ENCODE data around the gene RAVER2.
"Not testable (repeated sequence)": the region's sequence is repeated elsewhere in the genome, so short reads cannot be mapped to it uniquely, and the experiment has no call there.

Gene RAVER2, protein sequence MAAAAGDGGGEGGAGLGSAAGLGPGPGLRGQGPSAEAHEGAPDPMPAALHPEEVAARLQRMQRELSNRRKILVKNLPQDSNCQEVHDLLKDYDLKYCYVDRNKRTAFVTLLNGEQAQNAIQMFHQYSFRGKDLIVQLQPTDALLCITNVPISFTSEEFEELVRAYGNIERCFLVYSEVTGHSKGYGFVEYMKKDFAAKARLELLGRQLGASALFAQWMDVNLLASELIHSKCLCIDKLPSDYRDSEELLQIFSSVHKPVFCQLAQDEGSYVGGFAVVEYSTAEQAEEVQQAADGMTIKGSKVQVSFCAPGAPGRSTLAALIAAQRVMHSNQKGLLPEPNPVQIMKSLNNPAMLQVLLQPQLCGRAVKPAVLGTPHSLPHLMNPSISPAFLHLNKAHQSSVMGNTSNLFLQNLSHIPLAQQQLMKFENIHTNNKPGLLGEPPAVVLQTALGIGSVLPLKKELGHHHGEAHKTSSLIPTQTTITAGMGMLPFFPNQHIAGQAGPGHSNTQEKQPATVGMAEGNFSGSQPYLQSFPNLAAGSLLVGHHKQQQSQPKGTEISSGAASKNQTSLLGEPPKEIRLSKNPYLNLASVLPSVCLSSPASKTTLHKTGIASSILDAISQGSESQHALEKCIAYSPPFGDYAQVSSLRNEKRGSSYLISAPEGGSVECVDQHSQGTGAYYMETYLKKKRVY

DNA sequence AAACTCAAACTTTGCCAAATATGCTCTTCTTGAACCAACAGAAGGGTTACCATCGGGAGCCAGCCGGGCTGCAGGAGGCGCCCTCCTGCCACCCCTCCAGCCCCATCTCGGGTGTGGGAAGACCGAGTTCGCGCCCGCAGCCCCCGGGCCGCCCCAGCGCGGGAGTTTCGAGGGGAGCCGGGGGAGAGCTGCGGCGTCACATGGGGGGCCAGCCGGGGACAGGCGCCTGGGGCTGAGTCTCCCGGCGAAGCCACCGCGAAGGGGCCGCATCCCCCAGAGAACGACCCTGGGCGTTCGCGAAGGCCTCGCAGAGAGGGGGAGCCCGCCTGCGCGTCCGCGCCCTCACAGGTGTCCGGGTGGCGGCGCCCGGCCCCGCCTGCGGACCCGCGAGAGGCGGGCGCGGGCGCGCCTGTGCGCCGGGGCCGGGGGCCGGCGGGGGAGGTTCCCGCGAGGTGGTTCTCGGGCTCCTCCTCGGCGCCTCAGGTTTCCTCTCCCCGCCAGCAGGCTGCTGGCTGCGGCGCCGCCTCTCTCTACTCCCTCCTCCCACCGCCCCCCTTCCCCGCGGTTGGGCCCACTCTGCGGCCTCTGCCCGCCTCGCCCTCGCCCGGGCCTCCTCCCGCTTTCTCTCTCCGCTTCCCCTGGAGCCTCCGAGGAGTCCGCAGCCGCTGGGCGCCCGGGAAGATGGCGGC, at the start of gene RAVER2:
Gene RAVER2, plus strand, starts transcription at position 584 of the 689 bp plus-strand sequence. Its CDS starts 98 bp downstream, at position 682.
- no peak for DNase-seq (ENCODE audit: low read depth)

DNA sequence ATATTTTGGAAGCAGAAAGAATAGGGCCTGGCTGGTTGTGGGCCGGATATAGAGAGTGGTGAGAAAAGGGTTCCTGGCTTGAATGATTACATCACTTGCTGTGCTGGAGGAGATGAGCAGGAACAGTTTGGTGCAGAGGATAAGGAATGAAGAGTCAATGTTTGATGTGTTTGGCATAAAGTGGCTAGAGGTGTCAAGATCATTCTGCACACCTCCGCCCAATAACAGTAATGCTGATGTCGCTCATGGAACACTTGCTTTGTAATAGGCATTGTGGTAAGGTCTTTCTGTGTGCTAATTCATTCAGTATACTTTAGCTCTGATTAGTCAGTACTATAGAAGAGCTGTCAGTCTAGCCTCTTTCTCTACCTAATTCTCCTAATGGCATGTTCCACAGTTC, 48.0 kb upstream of the RAVER2 start:
- no peak for DNase-seq (ENCODE audit: low read depth)

DNA sequence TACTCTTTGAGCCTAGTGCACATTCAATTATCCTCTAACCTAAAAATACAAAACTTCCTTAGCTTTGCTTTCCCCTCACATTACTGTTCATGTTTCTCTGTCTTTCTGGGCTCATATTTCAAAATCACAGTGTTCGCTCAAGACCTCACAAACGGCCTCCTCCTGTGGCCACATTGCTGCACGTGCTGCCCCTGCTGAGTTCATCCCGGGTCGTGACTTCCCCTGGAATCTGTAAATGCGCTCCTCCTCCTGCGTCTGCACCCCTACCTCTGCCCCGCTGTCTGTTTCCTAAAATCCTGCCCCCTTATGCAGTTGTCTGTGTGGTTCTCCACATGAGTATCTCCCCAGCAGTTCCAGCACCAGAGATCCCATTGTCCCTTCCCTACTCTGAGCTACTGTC, 45.5 kb upstream of the RAVER2 start:
- DNase-seq (ENCODE audit: low read depth) = no peak

DNA sequence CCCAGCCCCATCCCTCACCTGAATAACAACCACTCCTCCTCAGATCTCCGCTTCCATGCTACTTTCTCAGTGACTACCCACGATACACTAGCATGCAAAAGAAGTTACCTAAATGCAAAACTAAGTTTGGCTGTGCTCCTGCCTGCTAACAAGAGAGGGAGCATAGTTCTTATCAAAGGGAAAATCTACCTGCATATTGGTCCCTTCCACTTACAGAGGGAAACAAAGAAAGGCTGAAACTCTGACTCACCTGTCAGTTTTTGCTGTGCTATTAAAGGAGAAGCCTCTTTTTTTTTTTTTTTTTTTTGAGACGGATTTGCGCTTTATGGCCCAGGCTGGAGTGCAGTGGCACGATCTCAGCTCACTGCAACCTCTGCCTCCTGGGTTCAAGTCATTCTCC, 43.8 kb upstream of the RAVER2 start:
- DNase-seq (ENCODE audit: low read depth) = no peak

DNA sequence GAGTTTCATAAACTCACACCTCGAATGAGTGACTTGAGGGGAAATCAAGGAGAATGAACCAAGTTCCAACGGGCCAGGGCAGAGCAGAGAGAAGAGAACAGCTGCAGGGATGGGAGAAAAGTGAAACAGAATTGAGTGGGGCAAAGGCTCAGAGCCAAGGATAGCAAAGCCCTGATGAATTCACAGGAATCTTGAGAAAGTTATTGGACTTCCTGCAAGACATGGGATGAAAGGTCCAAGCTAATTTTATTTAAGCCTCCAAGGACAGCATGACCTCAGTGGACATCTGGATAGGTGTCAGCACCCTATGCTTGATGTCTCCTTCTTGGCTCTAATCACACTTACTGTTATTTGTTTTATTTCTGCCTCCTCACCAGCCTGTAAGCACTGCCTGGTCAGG, 43.0 kb upstream of the RAVER2 start:
- DNase-seq (ENCODE audit: low read depth) = no peak

DNA sequence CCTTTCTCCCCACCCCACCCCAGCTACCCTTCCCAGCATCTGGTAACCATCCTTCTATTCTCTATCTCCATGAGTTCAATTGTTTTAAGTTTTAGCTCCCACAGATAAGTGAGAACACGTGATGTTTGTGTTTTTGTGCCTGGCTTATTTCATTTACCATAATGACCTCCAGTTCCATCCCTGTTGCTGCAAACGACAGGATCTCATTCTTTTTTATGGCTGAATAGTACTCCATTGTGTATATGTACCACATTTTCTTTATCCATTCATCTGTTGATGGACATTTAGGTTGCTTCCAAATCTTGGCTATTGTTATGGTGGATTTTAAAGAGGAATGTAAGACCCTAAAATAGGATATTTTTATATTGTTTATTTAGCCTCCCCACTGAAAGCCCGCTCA, 42.2 kb upstream of the RAVER2 start:
- not testable (repeated sequence) for DNase-seq (ENCODE audit: low read depth)

DNA sequence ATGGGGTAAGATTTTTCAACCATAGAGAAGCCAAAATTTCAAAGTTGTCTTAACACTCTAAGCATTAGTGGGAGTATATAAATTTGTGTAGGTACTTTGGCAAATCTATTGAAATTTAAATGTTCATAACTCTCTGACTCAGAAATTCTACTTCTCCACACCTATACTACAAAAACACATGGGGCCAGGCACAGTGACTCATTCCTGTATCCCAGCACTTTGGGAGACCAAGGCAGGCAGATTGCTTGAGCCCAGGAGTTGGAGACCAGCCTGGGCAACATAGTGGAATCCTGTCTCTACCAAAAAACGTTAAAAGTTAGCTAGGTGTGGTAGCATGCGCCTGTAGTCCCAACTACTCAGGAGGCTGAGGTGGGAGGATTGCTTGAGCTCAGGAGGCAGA, 41.3 kb upstream of the RAVER2 start:
- DNase-seq (ENCODE audit: low read depth) = no peak

DNA sequence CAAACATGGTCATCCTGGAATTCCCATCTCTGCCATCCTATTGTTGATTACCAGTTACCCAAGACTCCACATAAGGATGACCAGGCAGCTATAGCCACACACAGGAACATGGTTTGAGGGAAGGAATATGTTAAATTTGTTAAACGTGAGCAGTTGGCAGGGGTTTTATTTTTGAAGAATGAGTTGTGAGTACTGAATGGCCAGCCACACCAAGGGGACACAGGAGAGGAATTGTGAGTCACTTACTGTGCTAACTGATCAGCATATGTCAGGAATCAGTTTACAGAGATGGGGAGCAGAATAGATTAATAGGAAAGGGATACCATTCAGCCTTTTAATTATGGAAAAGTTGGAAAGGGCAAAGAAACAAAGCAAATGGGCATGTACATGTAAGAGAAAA, 39.3 kb upstream of the RAVER2 start:
- no peak for DNase-seq (ENCODE audit: low read depth)

DNA sequence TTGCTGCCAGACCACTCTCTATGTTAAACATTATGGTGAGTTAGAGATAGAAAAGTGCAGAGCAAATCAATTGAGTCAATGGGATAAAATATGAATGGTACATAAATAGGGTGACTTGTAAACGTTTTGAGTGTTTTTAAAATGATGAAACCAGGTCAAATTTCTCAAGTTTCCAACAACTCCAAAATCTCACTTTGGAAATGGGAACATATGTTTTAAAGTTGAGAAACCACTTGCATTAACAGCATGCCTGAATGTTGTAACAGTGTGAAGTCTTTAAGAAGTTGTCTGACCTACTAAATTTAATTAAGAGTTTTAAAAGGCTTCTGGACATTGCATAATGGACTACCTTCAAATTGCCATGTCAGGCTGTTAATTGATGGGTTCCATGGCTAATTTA, 33.6 kb upstream of the RAVER2 start:
- DNase-seq (ENCODE audit: low read depth) = no peak

DNA sequence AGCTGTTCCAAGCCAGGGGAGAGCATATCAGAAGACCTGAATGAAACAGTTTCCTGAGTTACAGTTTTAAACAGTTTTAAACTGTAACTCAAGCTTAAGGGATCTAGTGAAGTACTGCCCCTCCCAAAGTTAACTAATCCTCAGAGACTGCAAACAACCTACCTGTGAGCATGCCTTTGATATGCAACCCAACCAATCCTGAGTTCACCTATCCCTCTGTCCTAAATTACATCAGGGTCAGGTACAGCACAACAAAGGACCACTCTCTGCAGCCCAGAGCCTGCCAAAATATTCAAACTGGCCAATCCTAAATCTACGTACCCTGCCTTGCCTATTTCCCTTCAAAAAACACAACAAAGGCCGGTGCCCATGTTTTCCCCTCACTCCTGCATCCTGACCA, 32.8 kb upstream of the RAVER2 start:
- DNase-seq (ENCODE audit: low read depth) = no peak

DNA sequence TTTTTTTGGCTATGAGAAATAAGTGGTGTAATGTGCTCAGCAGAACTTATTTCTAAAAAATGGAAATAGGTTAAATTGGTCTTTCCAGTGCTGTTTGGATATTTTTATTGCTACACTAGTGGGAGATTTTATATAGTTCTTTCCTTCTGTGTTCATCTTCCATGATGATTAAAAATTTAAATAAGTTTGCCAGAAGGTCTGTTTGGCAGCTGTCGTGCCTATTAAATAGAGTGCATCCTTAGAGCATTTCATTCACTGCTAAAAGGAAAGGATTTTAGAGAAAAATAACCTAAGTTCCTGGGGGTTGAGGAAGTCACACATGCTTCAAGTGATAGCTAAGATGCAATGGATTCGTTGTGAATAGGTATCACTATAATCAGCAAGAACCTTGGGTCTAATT, 29.7 kb upstream of the RAVER2 start:
- no peak for DNase-seq (ENCODE audit: low read depth)

DNA sequence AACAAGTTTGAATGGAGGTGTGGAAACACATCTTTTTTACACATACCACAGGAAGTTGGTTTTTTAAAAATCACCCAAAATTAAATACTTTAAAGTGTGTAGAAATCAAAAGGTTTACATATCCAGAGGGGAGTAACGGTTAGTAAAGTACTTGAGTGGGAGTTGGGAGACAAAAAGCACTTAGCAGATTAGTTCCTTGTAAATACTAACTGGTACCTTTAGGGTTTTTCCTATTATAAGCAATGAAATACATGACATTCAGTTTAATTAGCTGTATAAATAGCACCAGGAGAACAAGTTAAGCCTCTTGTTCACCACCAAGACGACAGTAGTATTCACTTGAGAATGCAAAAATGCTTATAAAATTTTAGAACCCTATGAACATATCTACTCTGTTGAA, 23.7 kb upstream of the RAVER2 start:
- DNase-seq (ENCODE audit: low read depth) = no peak

DNA sequence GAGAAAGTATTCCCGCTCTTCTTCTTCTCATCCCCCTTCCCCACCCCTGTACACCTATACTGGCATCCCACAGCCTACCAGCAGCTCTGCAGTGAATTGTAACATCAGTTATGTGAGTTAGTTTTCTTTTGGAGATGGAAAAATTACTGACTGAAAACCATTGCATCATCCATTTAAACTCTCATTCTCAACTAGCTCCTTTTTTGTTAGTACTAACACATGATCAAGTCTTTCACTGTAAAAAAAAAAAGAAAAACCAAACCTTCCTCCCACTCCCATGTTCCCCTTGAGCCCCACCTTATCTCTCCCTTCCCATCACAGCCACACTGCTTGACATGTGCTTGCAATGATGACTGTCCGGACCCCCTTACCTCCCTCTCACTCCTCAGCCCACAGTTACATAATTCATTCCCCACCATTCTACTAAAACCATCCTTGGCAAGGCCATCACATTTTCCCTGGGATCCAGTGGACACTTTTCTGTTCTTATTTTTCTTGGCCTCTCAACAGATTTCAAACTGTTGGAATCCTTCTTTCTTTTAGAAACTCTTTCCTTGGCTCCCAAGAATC, 23.2 kb upstream of the RAVER2 start:
- no peak for DNase-seq (ENCODE audit: low read depth)

DNA sequence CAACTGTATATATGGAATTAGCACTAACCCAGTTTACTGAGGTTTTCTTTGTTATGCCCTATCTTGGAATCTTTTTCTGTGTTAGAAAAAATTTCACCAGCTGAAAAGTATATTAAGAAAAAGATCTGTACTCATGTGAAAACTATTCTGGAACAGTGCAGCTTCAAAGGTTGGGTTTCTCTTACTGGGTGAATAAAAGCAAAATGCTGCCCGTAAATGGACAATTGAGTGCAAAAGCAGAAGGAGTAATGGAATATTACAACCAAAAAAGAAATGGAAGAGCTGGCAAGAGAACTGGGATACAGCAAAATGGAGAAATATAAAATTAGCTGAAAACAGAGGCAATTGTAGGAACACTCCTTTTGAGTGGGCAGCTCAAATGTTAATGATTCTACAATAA, 17.0 kb upstream of the RAVER2 start:
- DNase-seq (ENCODE audit: low read depth) = no peak

DNA sequence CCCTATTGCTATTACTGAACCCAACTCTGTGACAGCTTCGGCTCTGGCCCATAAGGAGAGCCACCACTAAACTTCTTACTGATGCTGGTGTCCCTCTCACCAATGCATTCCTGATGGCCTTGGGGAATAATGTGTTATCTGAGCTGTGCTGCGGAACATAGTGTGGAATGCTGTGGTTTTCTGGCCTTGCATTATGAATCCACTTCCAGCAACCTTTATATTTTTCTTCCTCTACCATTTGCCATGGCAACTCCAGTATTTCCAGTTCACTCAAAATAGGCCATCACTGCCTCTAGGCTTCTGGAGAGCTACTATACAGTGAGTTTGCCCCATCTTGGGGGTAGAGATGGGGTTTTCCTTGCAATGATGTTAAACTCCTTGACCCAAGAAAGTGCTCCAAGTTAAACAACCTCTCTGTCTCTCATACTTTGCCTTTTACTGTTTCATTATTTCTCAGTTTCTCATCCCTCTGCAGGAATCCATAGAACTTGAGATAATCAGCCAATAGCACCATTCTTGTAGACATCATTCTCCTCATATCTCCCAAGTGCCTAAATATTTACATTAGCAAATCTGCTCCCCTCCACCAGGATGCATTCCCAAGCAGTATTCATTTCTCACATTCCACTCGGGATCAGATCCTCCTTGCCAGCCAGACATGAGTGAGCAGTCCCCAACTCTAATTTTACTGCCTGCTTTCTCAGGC, 11.1 kb upstream of the RAVER2 start:
- DNase-seq (ENCODE audit: low read depth) = peak; percentile 67

DNA sequence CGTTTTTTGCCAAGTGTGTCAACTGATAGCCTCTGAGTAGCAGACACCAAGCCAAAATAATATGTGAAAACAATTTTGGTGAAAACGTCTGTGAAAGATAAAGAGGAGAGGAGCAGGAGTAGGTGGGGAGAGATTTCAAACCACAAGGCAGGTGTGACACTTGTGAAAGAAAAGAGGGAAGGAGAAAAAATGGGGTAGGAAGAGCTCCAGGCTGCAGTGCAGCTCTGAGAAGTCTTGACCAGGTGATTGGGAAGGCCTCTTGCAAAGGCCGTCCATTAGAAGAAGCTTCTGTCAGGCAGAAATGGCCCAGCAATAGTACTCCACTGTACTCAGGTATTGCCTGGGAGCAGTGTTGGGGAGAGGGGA, 10.6 kb upstream of the RAVER2 start:
- no peak for DNase-seq (ENCODE audit: low read depth)

DNA sequence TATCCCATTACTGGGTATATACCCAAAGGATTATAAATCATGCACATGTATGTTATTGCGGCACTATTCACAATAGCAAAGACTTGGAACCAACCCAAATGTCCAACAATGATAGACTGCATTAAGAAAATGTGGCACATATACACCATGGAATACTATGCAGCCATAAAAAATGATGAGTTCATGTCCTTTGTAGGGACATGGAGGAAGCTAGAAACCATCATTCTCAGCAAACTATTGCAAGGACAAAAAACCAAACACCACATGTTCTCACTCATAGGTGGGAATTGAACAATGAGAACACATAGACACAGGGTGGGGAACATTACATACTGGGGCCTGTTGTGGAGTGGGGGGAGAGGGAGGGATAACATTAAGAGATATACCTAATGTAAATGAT, 4.2 kb upstream of the RAVER2 start:
- DNase-seq (ENCODE audit: low read depth) = not testable (repeated sequence)

DNA sequence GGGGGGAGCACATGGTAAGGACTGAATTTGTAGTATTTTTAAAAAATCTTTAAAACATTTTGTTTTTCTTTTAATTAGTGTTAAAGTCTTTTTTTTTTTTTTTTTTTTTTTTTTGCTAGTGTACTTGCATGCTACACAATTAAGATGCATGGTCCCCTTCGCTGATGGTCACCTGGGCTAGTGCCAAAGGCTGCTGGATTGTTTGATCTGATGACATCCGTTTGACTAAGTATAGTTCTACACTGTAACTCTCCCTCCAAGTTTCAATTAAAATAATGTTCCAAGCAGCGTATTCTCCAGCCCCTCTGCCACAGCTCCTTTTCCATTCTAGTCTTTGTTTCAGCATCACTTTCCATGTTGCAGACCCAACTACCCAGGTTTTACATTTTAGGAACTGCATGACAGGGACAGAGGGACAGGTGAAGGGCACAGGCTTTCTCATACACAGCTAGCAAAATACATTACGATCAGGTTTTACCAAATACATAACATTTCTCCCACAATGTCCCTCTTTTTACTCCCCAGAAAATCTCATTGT, 852 bp upstream of the RAVER2 start:
- DNase-seq (ENCODE audit: low read depth) = no peak

DNA sequence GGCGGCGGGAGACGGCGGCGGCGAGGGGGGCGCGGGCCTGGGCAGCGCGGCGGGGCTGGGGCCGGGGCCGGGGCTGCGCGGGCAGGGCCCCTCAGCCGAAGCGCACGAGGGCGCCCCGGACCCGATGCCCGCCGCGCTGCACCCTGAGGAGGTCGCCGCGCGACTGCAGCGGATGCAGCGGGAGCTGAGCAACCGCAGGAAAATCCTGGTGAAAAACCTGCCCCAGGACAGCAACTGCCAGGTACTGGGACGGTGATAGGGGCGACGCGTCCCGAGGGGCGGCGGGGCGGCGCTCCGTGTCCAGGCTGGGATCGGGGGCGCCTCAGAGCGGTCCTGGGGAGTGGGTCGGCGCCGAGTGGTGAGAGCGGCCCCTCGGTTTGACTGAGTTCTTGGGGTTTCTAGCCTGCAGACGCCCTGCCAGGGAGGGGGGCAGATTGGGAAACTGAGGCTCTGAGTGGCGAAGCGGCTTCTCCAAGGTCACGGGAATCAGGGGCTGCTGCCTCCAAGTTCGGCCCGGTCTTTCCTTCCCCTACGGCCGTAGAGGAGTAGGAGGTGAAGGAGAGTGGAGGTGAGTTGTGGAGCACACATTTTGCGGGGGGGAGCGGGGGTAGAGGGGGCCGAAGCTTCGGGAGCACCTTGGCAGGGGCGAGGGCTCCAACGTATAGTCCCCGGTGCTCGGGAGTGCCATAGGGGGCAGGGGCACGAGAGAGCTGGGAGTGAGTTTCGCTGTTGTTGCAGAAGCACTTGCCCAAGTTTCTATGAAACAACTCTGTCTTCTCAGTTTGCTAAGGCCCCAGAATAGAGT, 508 bp downstream of the RAVER2 start:
- DNase-seq (ENCODE audit: low read depth) = no peak

DNA sequence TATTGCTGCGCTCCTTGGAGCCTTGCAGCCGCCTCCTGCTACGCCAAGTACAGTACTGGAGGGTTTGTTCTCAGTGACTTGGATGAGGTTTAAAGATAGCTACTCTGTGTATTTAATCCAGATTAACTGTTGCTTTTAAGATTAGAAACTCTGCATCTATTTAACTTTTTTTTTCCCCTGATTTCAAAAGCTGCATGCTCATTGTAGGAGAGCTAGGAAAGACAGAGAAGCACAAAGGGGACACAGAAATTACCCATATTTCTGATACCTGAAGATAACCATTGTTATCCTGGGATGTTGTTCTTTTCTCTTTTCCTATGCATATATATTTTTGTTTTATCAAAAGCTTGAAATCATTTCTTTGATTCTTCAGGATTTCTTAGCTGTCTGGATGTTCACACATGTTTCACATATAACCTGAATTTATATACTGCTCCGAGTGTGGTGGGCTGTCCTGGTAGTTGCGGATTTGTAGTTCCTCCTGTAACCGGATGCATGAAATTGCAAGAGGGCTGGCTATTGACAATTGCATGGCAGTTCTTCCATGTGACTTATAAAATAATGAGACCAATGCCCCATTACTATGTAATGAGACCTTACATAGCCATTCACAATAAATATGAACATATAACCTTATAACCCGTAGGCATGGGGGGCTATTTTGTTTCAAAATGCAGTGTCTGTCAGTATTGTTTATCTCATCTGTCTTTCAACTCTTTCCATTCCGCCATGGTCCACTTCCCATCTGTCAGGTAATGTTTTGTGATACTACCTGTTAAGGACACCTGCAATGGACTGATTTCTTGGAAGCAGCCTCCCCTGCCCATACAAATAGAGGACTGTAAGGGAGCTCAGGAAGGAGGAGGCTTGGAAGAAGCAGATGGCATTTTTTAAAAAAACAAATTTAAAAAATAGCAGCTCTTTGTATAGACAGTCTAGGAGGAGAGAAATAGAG, 1.4 kb downstream of the RAVER2 start:
- no peak for DNase-seq (ENCODE audit: low read depth)

All from HS-27A (cell line).